ENCODE data around the gene EIF4G3. TPM values are rescaled to one million over a fixed set of nuclear protein-coding genes. Genes with fewer than 3 reads are reported as not detected.

EIF4G3 gene
- total and polyA plus RNA-seq, 2 donors (not counting 1 experiment from before 2014, with no cell fraction given) = 33.6 to 76.0 TPM

DNA sequence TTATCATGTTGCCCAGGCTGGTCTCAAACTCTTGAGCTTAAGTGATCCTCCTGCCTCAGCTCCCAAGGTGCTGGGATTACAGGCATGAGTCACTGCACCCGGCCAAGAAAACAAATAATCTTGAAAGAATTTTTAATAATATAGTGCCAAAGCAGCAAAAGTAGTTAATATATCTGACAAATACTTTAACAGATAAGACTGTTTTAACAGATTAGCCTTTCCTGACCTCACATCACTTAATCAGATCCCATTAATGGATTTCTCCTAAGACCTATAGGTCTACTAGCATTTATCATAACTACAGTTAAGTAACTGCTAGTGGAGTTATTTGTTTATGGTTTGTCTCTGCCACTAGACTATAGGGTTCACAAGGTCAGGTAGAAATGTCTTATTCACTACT lies 328.5 kb downstream of the EIF4G3 start:
- ChIA-PET POLR2A (no interaction called here), CTCF (no interaction called here)

GRCh38 chr1:20847611-20848080 lies 329.1 kb downstream of the EIF4G3 start:
- Histone ChIP-seq H3K27me3 (replicated peaks in 1 of 4; ENCODE audit: control extremely low read depth in 1 of 4, control insufficient read depth in 3 of 4, insufficient read depth in 4 of 4, low read length in 3 of 4) (no peaks in the 10 kb centered on the region), H3K79me2 (ENCODE audit: control insufficient read depth, insufficient read depth, low read length) (no peaks in the 10 kb centered on the region), H3K4me2 (replicated peaks; ENCODE audit: low read depth, low read length, poor library complexity, severe bottlenecking) (no peak overlapping the region), H3K9ac (ENCODE audit: low read length) (no peak overlapping the region), H2AFZ (ENCODE audit: insufficient read depth, low read depth, low read length, poor library complexity, severe bottlenecking) (no peak overlapping the region), H3K4me1 (ENCODE audit: control insufficient read depth in 2 of 2, insufficient read depth in 2 of 2, low read length in 2 of 2) (no peaks in the 10 kb centered on the region), H3K36me3 (replicated peaks in 1 of 2; ENCODE audit: control extremely low read depth in 1 of 2, control insufficient read depth in 1 of 2, extremely low read depth in 1 of 2, insufficient read depth in 2 of 2, low read length in 1 of 2) (peaks cover 4 to 48% of the 10 kb centered on the region in 2 experiments), H3K4me3 (ENCODE audit: control extremely low read depth in 1 of 5, extremely low read depth in 1 of 5, insufficient read depth in 1 of 5, low read depth in 2 of 5, low read length in 4 of 5) (no peak overlapping the region), H3K9me3 (ENCODE audit: control extremely low read depth in 1 of 3, control insufficient read depth in 2 of 3, insufficient read depth in 1 of 3, low read length in 2 of 3) (no peaks in the 10 kb centered on the region), H3K27ac (ENCODE audit: low read length in 2 of 2) (no peak overlapping the region), H4K20me1 (ENCODE audit: control insufficient read depth, insufficient read depth, low read length, poor library complexity, severe bottlenecking) (no peaks in the 10 kb centered on the region)
- TF ChIP-seq, protein P1, sequence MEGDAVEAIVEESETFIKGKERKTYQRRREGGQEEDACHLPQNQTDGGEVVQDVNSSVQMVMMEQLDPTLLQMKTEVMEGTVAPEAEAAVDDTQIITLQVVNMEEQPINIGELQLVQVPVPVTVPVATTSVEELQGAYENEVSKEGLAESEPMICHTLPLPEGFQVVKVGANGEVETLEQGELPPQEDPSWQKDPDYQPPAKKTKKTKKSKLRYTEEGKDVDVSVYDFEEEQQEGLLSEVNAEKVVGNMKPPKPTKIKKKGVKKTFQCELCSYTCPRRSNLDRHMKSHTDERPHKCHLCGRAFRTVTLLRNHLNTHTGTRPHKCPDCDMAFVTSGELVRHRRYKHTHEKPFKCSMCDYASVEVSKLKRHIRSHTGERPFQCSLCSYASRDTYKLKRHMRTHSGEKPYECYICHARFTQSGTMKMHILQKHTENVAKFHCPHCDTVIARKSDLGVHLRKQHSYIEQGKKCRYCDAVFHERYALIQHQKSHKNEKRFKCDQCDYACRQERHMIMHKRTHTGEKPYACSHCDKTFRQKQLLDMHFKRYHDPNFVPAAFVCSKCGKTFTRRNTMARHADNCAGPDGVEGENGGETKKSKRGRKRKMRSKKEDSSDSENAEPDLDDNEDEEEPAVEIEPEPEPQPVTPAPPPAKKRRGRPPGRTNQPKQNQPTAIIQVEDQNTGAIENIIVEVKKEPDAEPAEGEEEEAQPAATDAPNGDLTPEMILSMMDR (IDR thresholded peaks at IDR 0.05) = no peak
- TF ChIP-seq EZH2 (IDR thresholded peaks at IDR 0.05; ENCODE audit: borderline replicate concordance, insufficient read depth, low read depth, low read length, poor library complexity, severe bottlenecking) = no peak
- Mint-ChIP-seq H3K27me3 (no peaks in the 10 kb centered on the region), H3K4me3 (no peak overlapping the region), H3K9me3 (ENCODE audit: insufficient read depth) (no peaks in the 10 kb centered on the region), H3K27ac (no peak overlapping the region), H3K4me1 (no peaks in the 10 kb centered on the region)
- 95% methylated on average over 4 of the region's 4 CpGs for WGBS (ENCODE audit: insufficient coverage)
- ATAC-seq (ENCODE audit: low read depth) = no peak
- intact Hi-C loops (cut with micrococcal nuclease) = no loop called here
- DNase-seq = no peak
- ChIA-PET POLR2A (no interaction called here), CTCF (no interaction called here)

More for the DNA sequence above, 328.5 kb downstream of the EIF4G3 start:
- no peak overlapping the region for H3K4me3 Mint-ChIP-seq
- no CpG with 5 or more reads among the region's 1 CpG for WGBS (ENCODE audit: insufficient coverage)
- H3K27ac ChIP-seq (ENCODE audit: low read length in 2 of 2) = no peak overlapping the region
- no peaks in the 10 kb centered on the region for H3K27me3 ChIP-seq (replicated peaks in 1 of 4; ENCODE audit: control extremely low read depth in 1 of 4, control insufficient read depth in 3 of 4, insufficient read depth in 4 of 4, low read length in 3 of 4)
- H3K27me3 Mint-ChIP-seq = no peaks in the 10 kb centered on the region
- ATAC-seq (ENCODE audit: low read depth) (no peak), DNase-seq (no peak)
- H3K9me3 ChIP-seq (ENCODE audit: control extremely low read depth in 1 of 3, control insufficient read depth in 2 of 3, insufficient read depth in 1 of 3, low read length in 2 of 3) = no peaks in the 10 kb centered on the region
- no peak overlapping the region for H3K4me3 ChIP-seq (ENCODE audit: control extremely low read depth in 1 of 5, extremely low read depth in 1 of 5, insufficient read depth in 1 of 5, low read depth in 2 of 5, low read length in 4 of 5)
- no peaks in the 10 kb centered on the region for H3K4me1 ChIP-seq (ENCODE audit: control insufficient read depth in 2 of 2, insufficient read depth in 2 of 2, low read length in 2 of 2)
- no peak overlapping the region for H3K4me2 ChIP-seq (replicated peaks; ENCODE audit: low read depth, low read length, poor library complexity, severe bottlenecking)
- peaks cover 6 to 53% of the 10 kb centered on the region in 2 experiments for H3K36me3 ChIP-seq (replicated peaks in 1 of 2; ENCODE audit: control extremely low read depth in 1 of 2, control insufficient read depth in 1 of 2, extremely low read depth in 1 of 2, insufficient read depth in 2 of 2, low read length in 1 of 2)
- no peaks in the 10 kb centered on the region for H4K20me1 ChIP-seq (ENCODE audit: control insufficient read depth, insufficient read depth, low read length, poor library complexity, severe bottlenecking)
- intact Hi-C loops (cut with micrococcal nuclease) = no loop called here
- TF ChIP-seq, protein P1 (IDR thresholded peaks at IDR 0.05) = no peak
- no peak for TF ChIP-seq EZH2 (IDR thresholded peaks at IDR 0.05; ENCODE audit: borderline replicate concordance, insufficient read depth, low read depth, low read length, poor library complexity, severe bottlenecking)
- no peaks in the 10 kb centered on the region for H3K79me2 ChIP-seq (ENCODE audit: control insufficient read depth, insufficient read depth, low read length)
- no peak overlapping the region for H3K27ac Mint-ChIP-seq
- no peaks in the 10 kb centered on the region for H3K4me1 Mint-ChIP-seq
- H2AFZ ChIP-seq (ENCODE audit: insufficient read depth, low read depth, low read length, poor library complexity, severe bottlenecking) = no peak overlapping the region
- no peaks in the 10 kb centered on the region for H3K9me3 Mint-ChIP-seq (ENCODE audit: insufficient read depth)
- no peak overlapping the region for H3K9ac ChIP-seq (ENCODE audit: low read length)
